ENCODE results near the gene TATDN2. TPM values are rescaled to one million over a fixed set of nuclear protein-coding genes. Genes with fewer than 3 reads are reported as not detected.

The TATDN2 gene
- total and polyA plus RNA-seq, 4 donors = 12.0 to 32.9 (median 23.8) TPM

DNA sequence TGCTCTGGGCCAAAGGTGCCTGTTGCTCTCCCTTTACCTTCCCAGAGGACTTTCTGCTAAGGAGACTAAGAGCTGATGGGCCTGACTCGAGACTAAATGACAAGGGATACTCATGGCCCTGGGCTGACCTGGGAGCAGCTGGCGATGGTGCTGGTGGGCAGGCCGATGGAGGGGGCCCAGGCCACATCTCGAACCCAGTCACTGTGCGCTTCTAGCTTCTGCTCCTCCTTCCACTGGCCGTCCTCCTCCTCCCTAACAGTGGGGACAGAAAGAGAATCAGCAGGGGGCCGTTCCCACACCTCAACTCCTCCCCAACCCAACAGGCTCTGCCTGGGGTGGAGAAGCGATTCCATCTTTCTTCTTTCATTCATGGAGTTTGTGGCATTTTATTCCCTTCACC, 56.6 kb downstream of the TATDN2 start:
- peaks cover 45 to 63% (median 47%) of the 10 kb centered on the region in 4 donors for H3K36me3 ChIP-seq (ENCODE audit: control insufficient read depth in 4 of 4, insufficient read depth in 4 of 4, low read length in 4 of 4)
- no peak overlapping the region for H3K9ac ChIP-seq (ENCODE audit: insufficient read depth in 1 of 2, low read length in 2 of 2)
- peaks cover 0 to under 1% (median 0%) of the 10 kb centered on the region in 5 donors for H3K4me1 ChIP-seq (ENCODE audit: control insufficient read depth in 5 of 5, insufficient read depth in 5 of 5, low read length in 5 of 5)
- DNase-seq = no peak
- H3K4me3 ChIP-seq = no peak overlapping the region
- TF ChIP-seq, protein P1, sequence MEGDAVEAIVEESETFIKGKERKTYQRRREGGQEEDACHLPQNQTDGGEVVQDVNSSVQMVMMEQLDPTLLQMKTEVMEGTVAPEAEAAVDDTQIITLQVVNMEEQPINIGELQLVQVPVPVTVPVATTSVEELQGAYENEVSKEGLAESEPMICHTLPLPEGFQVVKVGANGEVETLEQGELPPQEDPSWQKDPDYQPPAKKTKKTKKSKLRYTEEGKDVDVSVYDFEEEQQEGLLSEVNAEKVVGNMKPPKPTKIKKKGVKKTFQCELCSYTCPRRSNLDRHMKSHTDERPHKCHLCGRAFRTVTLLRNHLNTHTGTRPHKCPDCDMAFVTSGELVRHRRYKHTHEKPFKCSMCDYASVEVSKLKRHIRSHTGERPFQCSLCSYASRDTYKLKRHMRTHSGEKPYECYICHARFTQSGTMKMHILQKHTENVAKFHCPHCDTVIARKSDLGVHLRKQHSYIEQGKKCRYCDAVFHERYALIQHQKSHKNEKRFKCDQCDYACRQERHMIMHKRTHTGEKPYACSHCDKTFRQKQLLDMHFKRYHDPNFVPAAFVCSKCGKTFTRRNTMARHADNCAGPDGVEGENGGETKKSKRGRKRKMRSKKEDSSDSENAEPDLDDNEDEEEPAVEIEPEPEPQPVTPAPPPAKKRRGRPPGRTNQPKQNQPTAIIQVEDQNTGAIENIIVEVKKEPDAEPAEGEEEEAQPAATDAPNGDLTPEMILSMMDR (IDR thresholded peaks at IDR 0.05; ENCODE audit: control extremely low read depth, extremely low read depth) = no peak
- no peaks in the 10 kb centered on the region for H3K9me3 ChIP-seq (ENCODE audit: control insufficient read depth in 4 of 4, insufficient read depth in 3 of 4, low read length in 3 of 4)
- 92 to 93% methylated on average over 8 of the region's 8 CpGs for WGBS, 2 donors
- ATAC-seq (ENCODE audit: insufficient read depth, low FRiP score) = no peak
- no peak overlapping the region for H3K27ac ChIP-seq (ENCODE audit: low read depth in 1 of 2, low read length in 1 of 2)
- H3K27me3 ChIP-seq (ENCODE audit: control insufficient read depth in 3 of 3, insufficient read depth in 3 of 3, low read length in 2 of 3) = no peaks in the 10 kb centered on the region

DNA sequence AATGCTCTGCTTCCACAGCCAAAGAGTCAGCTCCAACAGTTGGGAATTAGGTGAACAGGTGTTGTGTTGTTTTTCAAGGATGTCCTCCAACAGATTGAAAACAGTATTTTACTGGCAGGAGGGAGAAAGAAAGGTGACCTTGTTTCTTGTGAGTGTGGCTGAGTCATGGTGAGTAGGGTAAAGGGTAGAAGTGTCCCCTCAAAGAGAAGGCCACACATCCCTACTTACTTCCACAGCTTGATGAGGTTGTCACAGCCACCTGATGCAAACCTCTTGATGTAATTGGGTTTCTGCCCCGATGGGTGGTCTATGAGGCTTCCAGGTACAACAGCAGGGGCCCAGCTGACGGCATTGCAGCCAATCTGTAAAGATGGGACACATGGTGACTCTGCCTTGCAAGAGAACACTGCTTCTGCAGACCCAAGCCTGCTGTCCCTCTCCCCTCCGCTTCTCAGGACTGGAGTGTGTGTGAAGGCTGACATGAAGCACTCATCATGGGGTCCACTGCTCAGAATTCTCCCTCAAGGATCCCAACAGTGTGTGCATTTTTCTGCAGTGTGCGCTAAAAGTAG, 57.2 kb downstream of the TATDN2 start:
- no peak for ATAC-seq (ENCODE audit: insufficient read depth, low FRiP score)
- Histone ChIP-seq H3K36me3 (ENCODE audit: control insufficient read depth in 4 of 4, insufficient read depth in 4 of 4, low read length in 4 of 4) (peaks cover 42 to 59% (median 45%) of the 10 kb centered on the region in 4 donors), H3K4me3 (no peak overlapping the region), H3K4me1 (ENCODE audit: control insufficient read depth in 5 of 5, insufficient read depth in 5 of 5, low read length in 5 of 5) (peaks cover 0 to 1% (median 0%) of the 10 kb centered on the region in 5 donors), H3K27ac (ENCODE audit: low read depth in 1 of 2, low read length in 1 of 2) (no peak overlapping the region), H3K9me3 (ENCODE audit: control insufficient read depth in 4 of 4, insufficient read depth in 3 of 4, low read length in 3 of 4) (no peaks in the 10 kb centered on the region), H3K9ac (ENCODE audit: insufficient read depth in 1 of 2, low read length in 2 of 2) (no peak overlapping the region), H3K27me3 (ENCODE audit: control insufficient read depth in 3 of 3, insufficient read depth in 3 of 3, low read length in 2 of 3) (no peaks in the 10 kb centered on the region)
- TF ChIP-seq, protein P1 (IDR thresholded peaks at IDR 0.05; ENCODE audit: control extremely low read depth, extremely low read depth) = no peak
- WGBS, 2 donors = 94 to 97% methylated on average over 4 of the region's 4 CpGs
- DNase-seq = no peak

DNA sequence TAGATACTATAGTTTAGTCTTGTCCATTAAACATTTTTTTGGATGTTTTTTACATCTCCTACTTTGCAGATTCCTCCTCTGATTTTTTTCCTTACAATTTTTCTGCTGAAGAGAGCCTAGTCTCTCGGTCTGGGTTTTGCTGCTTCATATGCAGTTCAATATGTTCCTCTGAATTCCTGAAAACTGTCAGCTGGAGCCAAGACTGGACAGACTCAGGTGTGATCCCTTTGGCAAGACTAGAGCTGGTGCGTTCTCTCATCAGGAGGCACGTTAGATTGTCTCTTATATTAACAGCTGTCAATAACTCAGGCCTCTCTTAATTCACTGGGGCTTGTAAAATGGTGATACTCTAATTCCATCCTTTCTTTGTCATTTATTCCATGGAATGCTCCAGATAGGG, 57.9 kb downstream of the TATDN2 start:
- H3K4me3 ChIP-seq = no peak overlapping the region
- no peak for DNase-seq
- WGBS, 2 donors = 94 to 96% methylated on average over 3 of the region's 3 CpGs
- TF ChIP-seq, protein P1 (IDR thresholded peaks at IDR 0.05; ENCODE audit: control extremely low read depth, extremely low read depth) = no peak
- peaks cover 39 to 55% (median 43%) of the 10 kb centered on the region in 4 donors for H3K36me3 ChIP-seq (ENCODE audit: control insufficient read depth in 4 of 4, insufficient read depth in 4 of 4, low read length in 4 of 4)
- H3K9ac ChIP-seq (ENCODE audit: insufficient read depth in 1 of 2, low read length in 2 of 2) = no peak overlapping the region
- ATAC-seq (ENCODE audit: insufficient read depth, low FRiP score) = no peak
- peaks cover 0 to 1% (median 0%) of the 10 kb centered on the region in 5 donors for H3K4me1 ChIP-seq (ENCODE audit: control insufficient read depth in 5 of 5, insufficient read depth in 5 of 5, low read length in 5 of 5)
- H3K9me3 ChIP-seq (ENCODE audit: control insufficient read depth in 4 of 4, insufficient read depth in 3 of 4, low read length in 3 of 4) = no peaks in the 10 kb centered on the region
- H3K27ac ChIP-seq (ENCODE audit: low read depth in 1 of 2, low read length in 1 of 2) = no peak overlapping the region
- H3K27me3 ChIP-seq (ENCODE audit: control insufficient read depth in 3 of 3, insufficient read depth in 3 of 3, low read length in 2 of 3) = no peaks in the 10 kb centered on the region

DNA sequence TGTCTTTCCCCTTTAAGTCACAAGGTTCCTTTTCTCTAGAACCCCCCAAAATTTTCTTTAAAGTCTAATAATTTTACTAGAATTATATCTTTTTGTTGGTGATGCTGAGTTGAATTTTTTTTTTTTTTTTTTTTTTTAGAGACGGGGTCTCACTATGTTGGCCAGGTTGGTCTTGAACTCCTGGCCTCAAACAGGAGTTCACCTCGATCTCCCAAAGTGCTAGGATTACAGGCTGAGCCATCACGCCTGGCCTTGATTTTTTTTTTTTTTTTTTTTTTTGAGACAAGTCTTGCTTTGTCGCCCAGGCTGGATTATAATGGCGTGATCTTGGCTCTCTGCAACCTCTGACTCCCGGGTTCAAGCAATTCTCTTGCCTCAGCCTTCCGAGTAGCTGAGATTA, 60.4 kb downstream of the TATDN2 start:
- Histone ChIP-seq H3K4me3 (no peak overlapping the region), H3K9ac (ENCODE audit: insufficient read depth in 1 of 2, low read length in 2 of 2) (no peak overlapping the region), H3K9me3 (ENCODE audit: control insufficient read depth in 4 of 4, insufficient read depth in 3 of 4, low read length in 3 of 4) (no peaks in the 10 kb centered on the region), H3K36me3 (ENCODE audit: control insufficient read depth in 4 of 4, insufficient read depth in 4 of 4, low read length in 4 of 4) (peaks cover 34 to 48% (median 40%) of the 10 kb centered on the region in 4 donors), H3K27me3 (ENCODE audit: control insufficient read depth in 3 of 3, insufficient read depth in 3 of 3, low read length in 2 of 3) (no peaks in the 10 kb centered on the region), H3K4me1 (ENCODE audit: control insufficient read depth in 5 of 5, insufficient read depth in 5 of 5, low read length in 5 of 5) (peaks cover 0 to 1% (median 0%) of the 10 kb centered on the region in 5 donors), H3K27ac (ENCODE audit: low read depth in 1 of 2, low read length in 1 of 2) (no peak overlapping the region)
- no peak for DNase-seq
- TF ChIP-seq, protein P1 (IDR thresholded peaks at IDR 0.05; ENCODE audit: control extremely low read depth, extremely low read depth) = no peak
- no peak for ATAC-seq (ENCODE audit: insufficient read depth, low FRiP score)
- 97% methylated on average over 7 of the region's 7 CpGs for WGBS, 2 donors
